IPS-NIHi11 (cell line): ENCODE data around the gene IER3.
"Not testable (repeated sequence)": the region's sequence is repeated elsewhere in the genome, so short reads cannot be mapped to it uniquely, and the experiment has no call there.

Source experiments
- DNase-seq: peaks from one replicate; pipeline ENCODE4 v3.0.0; 2012; ENCODE audit warnings: mixed read lengths, low spot score

The IER3 gene

GRCh38 chr6:30768634-30769087 is 24.3 kb upstream of the IER3 start:
- no peak for DNase-seq

- no peak for DNase-seq
Observed at GRCh38 chr6:30767944-30768301, 23.6 kb upstream of the IER3 start.

- DNase-seq: no peak
Observed at GRCh38 chr6:30767158-30767943, 23.0 kb upstream of the IER3 start.

- no peak for DNase-seq
Observed at GRCh38 chr6:30766461-30767157, 22.3 kb upstream of the IER3 start.

- not testable (repeated sequence) for DNase-seq
Observed at GRCh38 chr6:30765495-30765894, 21.1 kb upstream of the IER3 start.

- DNase-seq: not testable (repeated sequence)
Observed at GRCh38 chr6:30764490-30765043, 20.2 kb upstream of the IER3 start.

- no peak for DNase-seq
Observed at GRCh38 chr6:30763618-30764489, 19.5 kb upstream of the IER3 start.

- no peak for DNase-seq
Observed at GRCh38 chr6:30763155-30763617, 18.8 kb upstream of the IER3 start.

GRCh38 chr6:30761791-30762429 is 17.6 kb upstream of the IER3 start:
- no peak for DNase-seq

- no peak for DNase-seq
Observed at GRCh38 chr6:30760549-30760948, 16.2 kb upstream of the IER3 start.

- DNase-seq: peak; percentile 43
Observed at GRCh38 chr6:30759575-30760239, 15.4 kb upstream of the IER3 start.

GRCh38 chr6:30757261-30757904 is 13.0 kb upstream of the IER3 start:
- no peak for DNase-seq

GRCh38 chr6:30756405-30757003 is 12.2 kb upstream of the IER3 start:
- not testable (repeated sequence) for DNase-seq

GRCh38 chr6:30754631-30755030 is 10.3 kb upstream of the IER3 start:
- no peak for DNase-seq

- DNase-seq: peak; percentile 44
Observed at GRCh38 chr6:30752157-30752927, 8.0 kb upstream of the IER3 start.

- DNase-seq: no peak
Observed at GRCh38 chr6:30750379-30750668, 6.0 kb upstream of the IER3 start.

- DNase-seq: no peak
Observed at GRCh38 chr6:30749554-30750378, 5.4 kb upstream of the IER3 start.

GRCh38 chr6:30748851-30749540 is 4.6 kb upstream of the IER3 start:
- DNase-seq: no peak
